Esophagus muscularis mucosa (tissue), 4 donors: ENCODE measurements around the gene PANK2.

Experiments used
- EP300 ChIP-seq: sonication (generic); formaldehyde crosslinking; IDR thresholded peaks from one replicate; pipeline ENCODE4 v1.6.1; 2017; ENCODE audit warnings: antibody characterized with exemption
- POLR2A ChIP-seq: fragments of 450-650 bp; IDR thresholded peaks from one replicate; pipeline ENCODE4 v1.6.1; 2017; ENCODE audit warnings: antibody characterized with exemption, moderate library complexity, mild to moderate bottlenecking, low read depth
- TF ChIP-seq, protein P1 (sequence below), 3 experiments: fragments of 200-600 bp in 2 of 3; fragments of 450-650 bp in 1 of 3; sonication (generic) in 2 of 3; IDR thresholded peaks; one replicate each; pipeline ENCODE4 v1.5.1; 2017 to 2019; ENCODE audit warnings: antibody characterized with exemption in 3 of 3, mild to moderate bottlenecking in 2 of 3, moderate library complexity in 1 of 3

GRCh38 chr20:3858689-3859088, 30.5 kb upstream of the PANK2 start:
- TF ChIP-seq, protein P1, sequence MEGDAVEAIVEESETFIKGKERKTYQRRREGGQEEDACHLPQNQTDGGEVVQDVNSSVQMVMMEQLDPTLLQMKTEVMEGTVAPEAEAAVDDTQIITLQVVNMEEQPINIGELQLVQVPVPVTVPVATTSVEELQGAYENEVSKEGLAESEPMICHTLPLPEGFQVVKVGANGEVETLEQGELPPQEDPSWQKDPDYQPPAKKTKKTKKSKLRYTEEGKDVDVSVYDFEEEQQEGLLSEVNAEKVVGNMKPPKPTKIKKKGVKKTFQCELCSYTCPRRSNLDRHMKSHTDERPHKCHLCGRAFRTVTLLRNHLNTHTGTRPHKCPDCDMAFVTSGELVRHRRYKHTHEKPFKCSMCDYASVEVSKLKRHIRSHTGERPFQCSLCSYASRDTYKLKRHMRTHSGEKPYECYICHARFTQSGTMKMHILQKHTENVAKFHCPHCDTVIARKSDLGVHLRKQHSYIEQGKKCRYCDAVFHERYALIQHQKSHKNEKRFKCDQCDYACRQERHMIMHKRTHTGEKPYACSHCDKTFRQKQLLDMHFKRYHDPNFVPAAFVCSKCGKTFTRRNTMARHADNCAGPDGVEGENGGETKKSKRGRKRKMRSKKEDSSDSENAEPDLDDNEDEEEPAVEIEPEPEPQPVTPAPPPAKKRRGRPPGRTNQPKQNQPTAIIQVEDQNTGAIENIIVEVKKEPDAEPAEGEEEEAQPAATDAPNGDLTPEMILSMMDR (IDR thresholded peaks at IDR 0.05): no peak
- TF ChIP-seq POLR2A (no peak), EP300 (no peak)
